Retinal pigment epithelial cell (primary cell): ENCODE results near the gene C9orf43.

Source experiments
- DNase-seq: peaks from one replicate; pipeline ENCODE4 v3.0.0-alpha.2; 2010; ENCODE audit warnings: low read depth
- H3K4me3 ChIP-seq: 2 replicates; pipeline ENCODE4 v1.5.1; 2011; ENCODE audit warnings: mild to moderate bottlenecking, low read length, control low read depth, moderate library complexity
- CTCF ChIP-seq: conservative IDR thresholded peaks from 2 replicates; pipeline ENCODE4 v1.5.1; 2011; ENCODE audit warnings: low read depth, low read length, control low read depth, inconsistent platforms

C9orf43 gene

DNA sequence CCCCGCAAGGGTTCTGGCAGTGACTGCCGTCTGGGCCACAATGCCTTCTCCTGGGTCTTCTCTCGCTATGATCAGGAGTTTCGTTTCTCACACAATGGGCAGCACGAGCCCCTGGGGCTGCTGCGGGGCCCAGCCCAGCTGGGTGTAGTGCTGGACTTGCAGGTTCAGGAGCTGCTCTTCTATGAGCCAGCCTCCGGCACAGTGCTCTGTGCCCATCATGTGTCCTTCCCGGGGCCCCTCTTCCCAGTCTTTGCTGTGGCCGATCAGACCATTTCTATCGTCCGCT lies 40.7 kb upstream of the C9orf43 start:
- no peak for TF ChIP-seq CTCF
- no peak for DNase-seq
- no peak overlapping the region for H3K4me3 ChIP-seq

GRCh38 chr9:113370806-113371325 lies 39.7 kb upstream of the C9orf43 start:
- no peak for DNase-seq
- no peak overlapping the region for H3K4me3 ChIP-seq
- no peak for TF ChIP-seq CTCF

GRCh38 chr9:113372059-113372458 lies 38.5 kb upstream of the C9orf43 start:
- no peak for DNase-seq
- H3K4me3 ChIP-seq, result no peak overlapping the region
- no peak for TF ChIP-seq CTCF

GRCh38 chr9:113373256-113373655 lies 37.3 kb upstream of the C9orf43 start:
- no peak overlapping the region for H3K4me3 ChIP-seq
- TF ChIP-seq CTCF, result no peak
- no peak for DNase-seq

GRCh38 chr9:113373676-113374392 lies 36.7 kb upstream of the C9orf43 start:
- H3K4me3 ChIP-seq, result no peak overlapping the region
- DNase-seq, result no peak
- no peak for TF ChIP-seq CTCF

- no peak for TF ChIP-seq CTCF
- H3K4me3 ChIP-seq, result peak overlapping the region; percentile 17
- no peak for DNase-seq
Measured at GRCh38 chr9:113375057-113376023, 35.2 kb upstream of the C9orf43 start.
